HepG2 (cell line): ENCODE data around the gene NEURL1B. TPM values are rescaled to one million over a fixed set of nuclear protein-coding genes. Genes with fewer than 3 reads are reported as not detected.

Source experiments
- ATAC-seq: fragments of 200-7000 bp; cut with Tn5 transposase; 3 replicates; pipeline ENCODE4 v1.9.1; 2020; ENCODE audit warnings: mild to moderate bottlenecking, moderate library complexity
- BruUV-seq: library from RNA; stranded (reverse); fragments of 400-500 nt; replicated peaks from 2 replicates; lab custom pipeline; 2021; lab: Mats Ljungman, UMichigan
- CTCF ChIA-PET: fragments of 300-600 bp; formaldehyde crosslinking; extraction: SDS; loops from one replicate; lab custom pipeline; 2021; ENCODE audit warnings: low total read pairs, inconsistent platforms, low intra/inter-chr PET ratio; lab: Yijun Ruan, JAX
- POLR2A ChIA-PET: fragments of 350-600 bp; sonication (Branson Sonifier 250); formaldehyde crosslinking; loops from one replicate; lab custom pipeline; 2020; ENCODE audit warnings: antibody characterized with exemption, inconsistent platforms; lab: Yijun Ruan, JAX
- DNase-seq: peaks from one replicate; pipeline ENCODE4 v3.0.0-alpha.2; 2015; ENCODE audit warnings: low spot score
- FAIRE-seq: peaks from 3 replicates; lab custom pipeline; 2011; peaks lifted over from hg19 to GRCh38; lab: Jason Lieb, UNC
- H2AFZ ChIP-seq: one replicate; pipeline ENCODE4 v1.6.1; 2011; ENCODE audit warnings: low read length, inconsistent platforms
- H3K27ac ChIP-seq: fragments of 300-600 bp; 3 replicates; pipeline ENCODE4 v1.8.0; 2011; ENCODE audit warnings: mixed run types, mild to moderate bottlenecking, mixed read lengths, low read length, inconsistent platforms; ENCODE audit not compliant: insufficient read depth; ENCODE audit errors: extremely low read length
- H3K27me3 ChIP-seq, 2 experiments: fragments of 200-600 bp in 1 of 2; 2 replicates in 1 of 2; 3 replicates in 1 of 2; pipeline versions ENCODE4 v1.6.0 to v1.8.0; 2011; ENCODE audit warnings: low read length in 2 of 2, mild to moderate bottlenecking in 2 of 2, moderate library complexity in 2 of 2, inconsistent platforms in 1 of 2; ENCODE audit not compliant: insufficient read depth in 2 of 2, control insufficient read depth in 1 of 2
- H3K36me3 ChIP-seq, 2 experiments: fragments of 200-600 bp in 1 of 2; replicated peaks in 1 of 2; 2 replicates in 1 of 2; 3 replicates in 1 of 2; pipeline versions ENCODE4 v1.5.1 to v1.8.0; 2011; ENCODE audit warnings: low read length in 2 of 2, inconsistent platforms in 1 of 2; ENCODE audit not compliant: insufficient read depth in 2 of 2, control insufficient read depth in 1 of 2
- H3K4me1 ChIP-seq: 2 replicates; pipeline ENCODE4 v1.5.1; 2012; ENCODE audit warnings: low read length, inconsistent platforms; ENCODE audit not compliant: insufficient read depth
- H3K4me2 ChIP-seq: 2 replicates; pipeline ENCODE4 v1.6.0; 2011; ENCODE audit warnings: low read depth, low read length, inconsistent platforms
- H3K4me3 ChIP-seq, 3 experiments: fragments of 200-600 bp in 1 of 3; sonication (generic), shearing (Covaris generic) in 1 of 3; replicated peaks in 1 of 3; 2 replicates each; pipeline ENCODE4 v1.5.1; 2011 to 2016; ENCODE audit warnings: low read length in 3 of 3, inconsistent platforms in 2 of 3, low read depth in 2 of 3, mild to moderate bottlenecking in 2 of 3, control low read depth in 1 of 3, mixed read lengths in 1 of 3; ENCODE audit not compliant: insufficient read depth in 1 of 3
- H3K79me2 ChIP-seq: one replicate; pipeline ENCODE4 v1.6.1; 2011; ENCODE audit warnings: low read length, inconsistent platforms; ENCODE audit not compliant: insufficient read depth
- H3K9ac ChIP-seq: 2 replicates; pipeline ENCODE4 v1.6.0; 2011; ENCODE audit warnings: mild to moderate bottlenecking, low read depth, low read length, inconsistent platforms; ENCODE audit not compliant: insufficient read depth
- H3K9me3 ChIP-seq: 2 replicates; pipeline ENCODE4 v1.5.1; 2012; ENCODE audit warnings: mild to moderate bottlenecking, low read length
- H4K20me1 ChIP-seq: 2 replicates; pipeline ENCODE4 v1.6.0; 2011; ENCODE audit warnings: inconsistent platforms, mild to moderate bottlenecking, low read length, moderate library complexity; ENCODE audit not compliant: insufficient read depth
- CEBPG ChIP-seq: IDR thresholded peaks from 2 replicates; pipeline ENCODE4 v1.6.1; 2016
- IKZF5 ChIP-seq: IDR thresholded peaks from 2 replicates; pipeline ENCODE4 v1.6.1; 2018; ENCODE audit warnings: missing genetic modification reagents, mild to moderate bottlenecking, missing compliant biosample characterization
- MTA1 ChIP-seq: sonication (generic); formaldehyde crosslinking; IDR thresholded peaks from 2 replicates; pipeline ENCODE4 v1.4.0; 2020; ENCODE audit warnings: missing genetic modification reagents, mild to moderate bottlenecking, borderline replicate concordance
- NRL ChIP-seq: sonication (generic); formaldehyde crosslinking; IDR thresholded peaks from 2 replicates; pipeline ENCODE4 v1.5.0; 2020; ENCODE audit warnings: missing genetic modification reagents, mild to moderate bottlenecking, moderate library complexity, borderline replicate concordance
- REPIN1 ChIP-seq: sonication (generic); formaldehyde crosslinking; IDR thresholded peaks from 2 replicates; pipeline ENCODE4 v1.8.0; 2022; ENCODE audit warnings: missing genetic modification reagents, low read depth, mild to moderate bottlenecking, borderline replicate concordance
- ZNF34 ChIP-seq: sonication (generic); formaldehyde crosslinking; IDR thresholded peaks from 2 replicates; pipeline ENCODE4 v1.4.0; 2020; ENCODE audit warnings: mild to moderate bottlenecking, missing genetic modification reagents, borderline replicate concordance
- ZNF550 ChIP-seq: sonication (generic); formaldehyde crosslinking; IDR thresholded peaks from 2 replicates; pipeline ENCODE4 v1.4.0; 2020; ENCODE audit warnings: mild to moderate bottlenecking, missing genetic modification reagents, borderline replicate concordance
- ZNF660 ChIP-seq: sonication (generic); formaldehyde crosslinking; IDR thresholded peaks from 2 replicates; pipeline ENCODE4 v1.5.1; 2020; ENCODE audit warnings: mild to moderate bottlenecking, low read depth, missing genetic modification reagents, borderline replicate concordance
- WGBS: methylation state at CpG from one replicate; pipeline ENCODE4 v1.1.6; 2017; ENCODE audit warnings: low lambda C conversion rate; 5-methylcytosine and 5-hydroxymethylcytosine counted together
- in situ Hi-C: cut with HindIII; loops from 2 replicates; pipeline ENCODE4 v1.10.0; 2017; ENCODE audit warnings: low pct_unique_long_range_greater_than_20kb; ENCODE audit not compliant: extremely low pct_ligation_motif_present
- intact Hi-C: fragments of 100-400 bp; cut with micrococcal nuclease; formaldehyde crosslinking; loops from one replicate; pipeline ENCODE4 v1.10.0; 2022; ENCODE audit not compliant: unreplicated experiment
- polyA plus RNA-seq, 8 experiments: library from polyadenylated mRNA; depleted of rRNA in 3 of 8; stranded (reverse) in 7 of 8; unstranded in 1 of 8; fragments of >200 nt; fragmentation: Illumina TruSeq in 4 of 8; extraction: Trizol in 4 of 8; gene quantifications; 2 replicates each; pipeline versions ENCODE4 v1.2.1 to v1.2.3, GENCODE V29; 2011 to 2016; ENCODE audit warnings: low read depth in 4 of 8, missing spikeins in 1 of 8, mixed read lengths in 1 of 8; ENCODE audit not compliant: insufficient read depth in 1 of 8
- total RNA-seq, 5 experiments: library from RNA; depleted of rRNA; stranded (reverse); fragments of >200 nt; fragmentation: Illumina TruSeq; extraction: Trizol; gene quantifications; 2 replicates each; pipeline ENCODE4 v1.2.3, GENCODE V29; 2016; ENCODE audit warnings: low read depth in 1 of 5
- TF ChIP-seq, protein P1 (sequence below): sonication (generic); formaldehyde crosslinking; IDR thresholded peaks from 2 replicates; pipeline ENCODE4 v1.4.0; 2020; ENCODE audit warnings: low read depth, mild to moderate bottlenecking, missing genetic modification reagents
- TF ChIP-seq, protein P2 (sequence below): sonication (generic); formaldehyde crosslinking; IDR thresholded peaks from 2 replicates; pipeline ENCODE4 v1.5.0; 2020; ENCODE audit warnings: mild to moderate bottlenecking, low read depth, missing genetic modification reagents, borderline replicate concordance

Gene NEURL1B
- total and polyA plus RNA-seq, 2 of the 13 experiments (the other 11 are each of a cell fraction or from before 2014, with no cell fraction given), result 0.09 to 0.13 TPM

DNA sequence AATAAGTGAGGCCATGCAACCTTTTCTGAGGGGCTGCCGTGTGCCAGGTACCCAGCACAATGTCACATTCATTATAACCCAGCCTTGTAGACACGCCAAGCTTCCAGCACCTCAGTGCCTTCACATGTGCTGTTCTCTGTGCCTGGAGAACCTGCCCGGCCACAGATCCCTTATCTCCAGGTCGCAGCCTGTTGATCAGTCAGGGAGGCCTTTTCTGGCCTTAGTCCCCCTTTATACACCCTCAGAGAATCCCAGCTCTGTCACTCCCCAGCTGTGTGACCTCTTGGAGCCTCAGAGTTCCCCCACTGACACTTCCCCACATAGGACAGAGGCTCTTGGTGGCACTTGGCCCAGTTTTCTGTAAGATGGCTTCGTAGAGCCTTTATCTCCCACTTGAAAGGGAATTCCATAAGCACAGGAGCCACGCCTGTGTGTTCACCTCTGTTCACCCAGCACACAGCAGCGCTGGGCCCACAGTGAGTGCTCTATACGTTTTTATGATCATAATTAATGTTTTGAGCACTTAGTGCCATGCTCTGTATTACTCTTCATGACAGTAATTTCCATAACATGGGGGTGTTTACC lies 38.7 kb downstream of the NEURL1B start:
- H3K27ac ChIP-seq, result no peak overlapping the region
- TF ChIP-seq ZNF660 (CRISPR knock-in tag) (no peak), CEBPG (CRISPR knock-in tag) (no peak), MTA1 (no peak), NRL (CRISPR knock-in tag) (no peak), ZNF550 (no peak), REPIN1 (CRISPR knock-in tag) (no peak), IKZF5 (no peak), ZNF34 (CRISPR knock-in tag) (no peak)
- TF ChIP-seq, protein P1, sequence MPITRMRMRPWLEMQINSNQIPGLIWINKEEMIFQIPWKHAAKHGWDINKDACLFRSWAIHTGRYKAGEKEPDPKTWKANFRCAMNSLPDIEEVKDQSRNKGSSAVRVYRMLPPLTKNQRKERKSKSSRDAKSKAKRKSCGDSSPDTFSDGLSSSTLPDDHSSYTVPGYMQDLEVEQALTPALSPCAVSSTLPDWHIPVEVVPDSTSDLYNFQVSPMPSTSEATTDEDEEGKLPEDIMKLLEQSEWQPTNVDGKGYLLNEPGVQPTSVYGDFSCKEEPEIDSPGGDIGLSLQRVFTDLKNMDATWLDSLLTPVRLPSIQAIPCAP (CRISPR knock-in tag), result no peak
- TF ChIP-seq, protein P2, sequence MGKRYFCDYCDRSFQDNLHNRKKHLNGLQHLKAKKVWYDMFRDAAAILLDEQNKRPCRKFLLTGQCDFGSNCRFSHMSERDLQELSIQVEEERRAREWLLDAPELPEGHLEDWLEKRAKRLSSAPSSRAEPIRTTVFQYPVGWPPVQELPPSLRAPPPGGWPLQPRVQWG, result no peak
- FAIRE-seq (no peak), DNase-seq (no peak), ATAC-seq (no peak)
- no peaks in the 10 kb centered on the region for H3K36me3 ChIP-seq
- CTCF ChIA-PET, result no interaction called here
- H3K9ac ChIP-seq, result no peak overlapping the region
- H2AFZ ChIP-seq, result no peak overlapping the region
- H3K4me3 ChIP-seq, result no peak overlapping the region
- intact Hi-C loops (loop anchor here (10.0 kb wide), 1 partner anchor 355 kb away; no protein-coding TSS in a partner anchor), in situ Hi-C loops (no loop called here)
- POLR2A ChIA-PET, result no interaction called here
- H3K4me2 ChIP-seq, result no peak overlapping the region
- BruUV-seq, result no TSS peak
- H3K27me3 ChIP-seq, result peaks cover 0 to 4% of the 10 kb centered on the region in 2 experiments; a peak in 1 of 5 replicates
- no peaks in the 10 kb centered on the region for H4K20me1 ChIP-seq
- H3K9me3 ChIP-seq, result no peaks in the 10 kb centered on the region
- no peaks in the 10 kb centered on the region for H3K4me1 ChIP-seq
- WGBS, result 29% methylated on average over 8 of the region's 8 CpGs
- no peaks in the 10 kb centered on the region for H3K79me2 ChIP-seq
